HepG2 (cell line): Measurements from ENCODE around the gene INAFM2.

Source experiments
- ATF3 ChIP-seq: sonication (generic); formaldehyde crosslinking; IDR thresholded peaks from 2 replicates; pipeline ENCODE4 v1.4.0; 2020; ENCODE audit warnings: missing genetic modification reagents
- BRCA1 ChIP-seq: sonication (generic); formaldehyde crosslinking; IDR thresholded peaks from 2 replicates; pipeline ENCODE4 v1.4.0; 2020; ENCODE audit warnings: missing genetic modification reagents
- CTCF ChIP-seq: sonication (generic); formaldehyde crosslinking; IDR thresholded peaks from 2 replicates; pipeline ENCODE4 v1.5.0; 2020; ENCODE audit warnings: mild to moderate bottlenecking, missing genetic modification reagents, moderate library complexity
- DBP ChIP-seq: sonication (generic); formaldehyde crosslinking; IDR thresholded peaks from 2 replicates; pipeline ENCODE4 v1.4.0; 2020; ENCODE audit warnings: missing genetic modification reagents; ENCODE audit errors: not compliant biosample characterization
- DNMT3B ChIP-seq: conservative IDR thresholded peaks from 2 replicates; pipeline ENCODE4 v1.6.1; 2016; ENCODE audit warnings: missing biosample characterization, control low read depth
- HDAC6 ChIP-seq: fragments of 200-600 bp; sonication (generic); IDR thresholded peaks from 2 replicates; pipeline ENCODE4 v1.7.0; 2017; ENCODE audit warnings: mild to moderate bottlenecking, antibody characterized with exemption, low read length, low read depth
- IRF2 ChIP-seq: IDR thresholded peaks from 2 replicates; pipeline ENCODE4 v1.6.1; 2018; ENCODE audit warnings: missing genetic modification reagents, missing compliant biosample characterization
- NFRKB ChIP-seq: fragments of 450-650 bp; IDR thresholded peaks from 2 replicates; pipeline ENCODE4 v1.6.1; 2017
- POLR2A ChIP-seq, 2 experiments: IDR thresholded peaks; 2 replicates each; pipeline ENCODE4 v1.6.1; 2011; ENCODE audit warnings: low read depth in 2 of 2, low read length in 2 of 2, mild to moderate bottlenecking in 1 of 2, moderate library complexity in 1 of 2; ENCODE audit not compliant: insufficient read depth in 1 of 2
- POLR2AphosphoS5 ChIP-seq: IDR thresholded peaks from 2 replicates; pipeline ENCODE4 v1.6.1; 2012; ENCODE audit warnings: low read depth, low read length
- SMARCC2 ChIP-seq: fragments of 450-650 bp; IDR thresholded peaks from 2 replicates; pipeline ENCODE4 v1.6.1; 2017; ENCODE audit warnings: antibody characterized with exemption, mild to moderate bottlenecking
- ZNF350 ChIP-seq: sonication (generic); formaldehyde crosslinking; IDR thresholded peaks from 2 replicates; pipeline ENCODE4 v1.4.0; 2020; ENCODE audit warnings: mild to moderate bottlenecking, low read depth, missing genetic modification reagents, borderline replicate concordance
- ZNF761 ChIP-seq: sonication (generic); formaldehyde crosslinking; conservative IDR thresholded peaks from 2 replicates; pipeline ENCODE4 v1.4.0; 2020; ENCODE audit warnings: mild to moderate bottlenecking, missing genetic modification reagents

- no peak for TF ChIP-seq HDAC6
- TF ChIP-seq POLR2AphosphoS5: no peak
- TF ChIP-seq BRCA1 (CRISPR knock-in tag): no peak
- no peak for TF ChIP-seq ZNF350 (CRISPR knock-in tag)
- TF ChIP-seq POLR2A (IDR thresholded peaks at IDR 0.05; ENCODE audit: insufficient read depth in 1 of 2, low read depth in 2 of 2, low read length in 2 of 2): no peak
- no peak for TF ChIP-seq SMARCC2
- TF ChIP-seq DNMT3B: no peak
- no peak for TF ChIP-seq IRF2 (CRISPR knock-in tag)
- no peak for TF ChIP-seq CTCF (CRISPR knock-in tag)
- no peak for TF ChIP-seq DBP (CRISPR knock-in tag)
- TF ChIP-seq ZNF761 (CRISPR knock-in tag): no peak
- TF ChIP-seq NFRKB: no peak
- no peak for TF ChIP-seq ATF3 (CRISPR knock-in tag)
These were observed 25.0 kb downstream of the INAFM2 start for GRCh38 chr15:40348474-40348870.
